ENCODE data around the gene BACE2. TPM values are rescaled to one million over a fixed set of nuclear protein-coding genes. Genes with fewer than 3 reads are reported as not detected.
"Not testable (repeated sequence)": the region's sequence is repeated elsewhere in the genome, so short reads cannot be mapped to it uniquely, and the experiment has no call there.

The BACE2 gene
- total RNA-seq, 1 experiment from 2014 or later: 40.8 TPM

DNA sequence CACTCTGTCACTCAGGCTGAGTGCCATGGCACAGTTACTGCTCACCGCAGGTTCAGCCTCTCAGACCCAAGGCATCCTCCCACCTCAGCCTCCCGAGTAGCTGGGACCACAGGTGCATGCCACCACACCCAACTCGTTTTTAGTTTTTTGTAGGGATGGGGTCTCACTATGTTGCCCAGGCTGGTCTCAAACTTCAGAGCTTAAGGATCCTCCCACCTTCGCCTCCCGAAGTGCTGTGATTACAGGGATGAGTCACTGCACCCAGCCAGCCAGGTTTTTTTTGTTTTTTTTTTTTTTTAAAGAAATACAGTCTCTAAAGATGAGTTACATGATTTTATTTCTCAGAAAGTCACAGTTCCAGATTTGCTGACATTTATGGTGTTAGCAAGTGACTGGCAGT is 29.0 kb downstream of the BACE2 start:
- Histone ChIP-seq H3K4me1 (replicated peaks; ENCODE audit: insufficient read depth) (no peaks in the 10 kb centered on the region), H2AFZ (no peak overlapping the region), H3K27ac (no peak overlapping the region), H3K4me3 (no peak overlapping the region), H3K9me2 (ENCODE audit: insufficient read depth) (no peaks in the 10 kb centered on the region), H3K79me2 (ENCODE audit: low read depth) (no peaks in the 10 kb centered on the region), H4K20me1 (ENCODE audit: insufficient read depth) (no peaks in the 10 kb centered on the region), H3K36me3 (ENCODE audit: low read depth) (no peaks in the 10 kb centered on the region), H3K27me3 (ENCODE audit: insufficient read depth, low read depth) (no peaks in the 10 kb centered on the region), H3K4me2 (no peak overlapping the region), H3K9me3 (ENCODE audit: insufficient read depth, low read depth) (no peaks in the 10 kb centered on the region), H3F3A (ENCODE audit: insufficient read depth, low read depth) (no peaks in the 10 kb centered on the region)
- BruUV-seq (replicated peaks): no TSS peak
- POLR2A ChIA-PET (ENCODE audit: unreplicated experiment): no interaction called here
- intact Hi-C loops (cut with micrococcal nuclease; ENCODE audit: unreplicated experiment): no loop called here
- CTCF ChIA-PET: no interaction called here
- TF ChIP-seq EZH2 (IDR thresholded peaks at IDR 0.05; ENCODE audit: low read depth): no peak
- no peak for TF ChIP-seq CTCF (conservative IDR thresholded peaks at IDR 0.05)
- no peak for DNase-seq

DNA sequence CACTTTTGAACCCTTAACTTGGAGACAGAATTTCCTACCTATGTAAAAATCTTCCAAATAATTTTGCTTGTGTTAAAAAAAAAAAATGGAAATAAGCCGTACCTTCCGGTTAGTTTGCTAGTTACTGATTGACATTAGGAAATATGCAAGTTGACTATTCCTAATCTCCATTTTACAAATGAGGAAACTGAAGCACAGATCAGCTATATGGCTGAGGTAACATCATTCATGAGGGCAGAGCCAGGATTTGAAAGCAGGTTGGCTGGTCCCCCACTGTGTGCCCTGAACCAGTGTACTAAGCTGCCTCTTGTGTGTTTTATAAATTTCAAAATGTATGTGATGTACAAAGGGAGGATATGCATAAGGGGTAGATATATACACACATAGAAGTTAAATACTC is 29.6 kb downstream of the BACE2 start:
- CTCF ChIA-PET: no interaction called here

DNA sequence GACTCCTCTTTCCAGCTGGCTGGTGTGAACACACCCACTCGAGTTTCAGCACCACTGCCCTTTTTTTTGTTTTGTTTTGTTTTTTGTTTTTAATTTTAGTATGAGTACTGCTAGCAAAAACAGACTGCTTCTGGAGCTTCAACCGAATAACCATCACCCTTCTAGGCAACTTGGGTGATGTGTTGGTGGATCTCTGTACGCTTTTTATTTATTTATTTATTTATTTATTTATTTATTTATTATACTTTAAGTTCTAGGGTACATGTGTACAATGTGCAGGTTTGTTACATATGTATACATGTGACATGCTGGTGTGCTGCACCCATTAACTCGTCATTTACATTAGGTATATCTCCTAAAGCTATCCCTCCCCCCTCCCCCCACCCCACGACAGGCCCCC is 30.7 kb downstream of the BACE2 start:
- H3K4me1 ChIP-seq (replicated peaks; ENCODE audit: insufficient read depth); DNase-seq; H3K9me2 ChIP-seq (ENCODE audit: insufficient read depth); H3K27me3 ChIP-seq (ENCODE audit: insufficient read depth, low read depth); H3K36me3 ChIP-seq (ENCODE audit: low read depth); H3F3A ChIP-seq (ENCODE audit: insufficient read depth, low read depth); CTCF ChIA-PET; POLR2A ChIA-PET (ENCODE audit: unreplicated experiment); H3K27ac ChIP-seq; H4K20me1 ChIP-seq (ENCODE audit: insufficient read depth); H3K79me2 ChIP-seq (ENCODE audit: low read depth); H3K4me2 ChIP-seq; H3K9me3 ChIP-seq (ENCODE audit: insufficient read depth, low read depth); intact Hi-C loops (cut with micrococcal nuclease; ENCODE audit: unreplicated experiment); H2AFZ ChIP-seq; H3K4me3 ChIP-seq; BruUV-seq (replicated peaks): not testable (repeated sequence)

More for the DNA sequence above, 29.6 kb downstream of the BACE2 start:
- Histone ChIP-seq H3K4me3 (no peak overlapping the region), H3K27me3 (ENCODE audit: insufficient read depth, low read depth) (no peaks in the 10 kb centered on the region), H3F3A (ENCODE audit: insufficient read depth, low read depth) (no peaks in the 10 kb centered on the region), H3K4me1 (replicated peaks; ENCODE audit: insufficient read depth) (no peaks in the 10 kb centered on the region), H3K4me2 (no peak overlapping the region), H3K79me2 (ENCODE audit: low read depth) (no peaks in the 10 kb centered on the region), H4K20me1 (ENCODE audit: insufficient read depth) (no peaks in the 10 kb centered on the region), H3K9me2 (ENCODE audit: insufficient read depth) (no peaks in the 10 kb centered on the region), H3K36me3 (ENCODE audit: low read depth) (no peaks in the 10 kb centered on the region), H3K9me3 (ENCODE audit: insufficient read depth, low read depth) (no peaks in the 10 kb centered on the region), H3K27ac (no peak overlapping the region), H2AFZ (no peak overlapping the region)
- BruUV-seq (replicated peaks): no TSS peak
- no peak for TF ChIP-seq EZH2 (IDR thresholded peaks at IDR 0.05; ENCODE audit: low read depth)
- no peak for TF ChIP-seq CTCF (conservative IDR thresholded peaks at IDR 0.05)
- intact Hi-C loops (cut with micrococcal nuclease; ENCODE audit: unreplicated experiment): no loop called here
- no peak for DNase-seq
- POLR2A ChIA-PET (ENCODE audit: unreplicated experiment): interaction anchor here (0.7 kb wide), 1 partner anchor 773 kb away, joined by 4 read pairs; no protein-coding TSS in a partner anchor

DNA sequence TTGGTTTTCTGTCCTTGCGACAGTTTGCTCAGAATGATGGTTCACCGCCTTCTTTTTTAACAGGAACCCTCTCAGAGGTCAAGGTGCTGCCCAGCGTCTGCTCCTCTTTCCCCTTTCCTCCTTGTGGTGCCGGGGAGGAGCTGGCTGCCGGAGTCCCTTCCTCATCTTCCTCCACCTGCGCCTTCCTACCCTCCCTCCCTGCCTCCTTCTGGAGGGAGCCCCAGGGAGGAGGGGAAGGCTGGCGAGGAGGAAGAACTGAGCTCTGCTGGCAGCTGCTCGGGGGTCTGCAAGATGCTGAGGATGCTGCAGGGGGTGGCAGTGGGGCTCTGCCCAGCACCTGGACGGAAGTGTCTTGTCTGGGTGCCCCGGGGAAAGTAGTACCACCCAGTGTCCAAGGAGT is 31.2 kb downstream of the BACE2 start:
- no peaks in the 10 kb centered on the region for H3K27me3 ChIP-seq (ENCODE audit: insufficient read depth, low read depth)
- H3K4me3 ChIP-seq: no peak overlapping the region
- H3K9me2 ChIP-seq (ENCODE audit: insufficient read depth): no peaks in the 10 kb centered on the region
- H3K9me3 ChIP-seq (ENCODE audit: insufficient read depth, low read depth): no peaks in the 10 kb centered on the region
- intact Hi-C loops (cut with micrococcal nuclease; ENCODE audit: unreplicated experiment): no loop called here
- H3K4me1 ChIP-seq (replicated peaks; ENCODE audit: insufficient read depth): no peaks in the 10 kb centered on the region
- no peaks in the 10 kb centered on the region for H3K79me2 ChIP-seq (ENCODE audit: low read depth)
- no peak for DNase-seq
- no peaks in the 10 kb centered on the region for H4K20me1 ChIP-seq (ENCODE audit: insufficient read depth)
- H3F3A ChIP-seq (ENCODE audit: insufficient read depth, low read depth): no peaks in the 10 kb centered on the region
- CTCF ChIA-PET: no interaction called here
- H2AFZ ChIP-seq: no peak overlapping the region
- no peak overlapping the region for H3K27ac ChIP-seq
- H3K4me2 ChIP-seq: no peak overlapping the region
- no TSS peak for BruUV-seq (replicated peaks)
- TF ChIP-seq EZH2 (IDR thresholded peaks at IDR 0.05; ENCODE audit: low read depth): no peak
- TF ChIP-seq CTCF (conservative IDR thresholded peaks at IDR 0.05): no peak
- H3K36me3 ChIP-seq (ENCODE audit: low read depth): no peaks in the 10 kb centered on the region
- POLR2A ChIA-PET (ENCODE audit: unreplicated experiment): interaction anchor here (0.6 kb wide), 1 partner anchor 485 kb away, joined by 4 read pairs; no protein-coding TSS in a partner anchor
